ENCODE measurements around the gene DBF4B. TPM values are rescaled to one million over a fixed set of nuclear protein-coding genes. Genes with fewer than 3 reads are reported as not detected.
A peak's percentile ranks its signal among the peaks of the same experiment; 100 is the strongest.

Gene DBF4B
- total and polyA plus RNA-seq, 2 of the 13 experiments (the other 11 are each of a cell fraction or from before 2014, with no cell fraction given), result 11.7 to 13.2 TPM

DNA sequence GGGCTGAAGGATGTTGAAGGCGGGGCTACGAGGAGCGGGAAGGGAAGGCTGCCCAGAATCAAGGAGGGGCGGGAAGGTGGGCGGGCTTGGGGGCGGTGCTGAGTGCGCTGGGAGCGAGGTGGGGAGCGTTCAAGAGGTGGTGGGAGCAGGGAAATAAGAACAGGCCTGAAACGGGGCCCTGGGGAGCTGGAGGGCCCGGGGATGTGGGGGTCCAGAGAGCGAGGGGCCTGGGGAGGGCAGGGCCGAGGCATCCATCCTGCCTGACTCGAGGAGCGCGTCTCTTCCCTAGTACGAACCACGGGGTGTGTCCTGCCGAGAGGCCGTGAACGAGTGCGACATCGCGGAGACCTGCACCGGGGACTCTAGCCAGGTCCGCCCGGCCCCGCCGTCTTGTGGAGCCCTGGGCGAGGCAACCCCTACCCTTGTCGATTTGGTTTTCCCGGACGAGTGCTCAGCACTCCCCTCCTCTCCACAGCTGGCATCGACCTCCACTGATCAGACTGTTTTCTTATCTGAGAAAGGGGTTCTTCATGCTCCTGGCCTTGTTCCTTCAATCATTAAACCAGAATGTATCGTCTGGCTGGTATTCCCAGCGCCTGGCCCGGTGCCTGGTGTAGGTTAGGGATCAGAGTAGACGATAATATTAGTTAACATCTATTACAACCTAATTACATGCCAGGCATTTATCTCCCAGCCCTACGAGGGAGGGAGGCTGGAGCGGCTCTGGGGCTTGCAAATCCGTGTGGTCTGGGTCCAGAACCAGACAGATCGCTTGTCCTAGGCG, 67.6 kb downstream of the DBF4B start (continued):
- TF ChIP-seq TCF12 (IDR thresholded peaks at IDR 0.05) (no peak), TCF12 (CRISPR knock-in tag; IDR thresholded peaks at IDR 0.05) (0 out of 2 replicates have a peak, but pooled peaks have one; percentile 41), GFI1 (CRISPR knock-in tag; IDR thresholded peaks at IDR 0.05; ENCODE audit: borderline replicate concordance) (no peak), JARID2 (CRISPR knock-in tag; IDR thresholded peaks at IDR 0.05; ENCODE audit: insufficient replicate concordance) (no peak), ZNF652 (CRISPR knock-in tag; IDR thresholded peaks at IDR 0.05; ENCODE audit: borderline replicate concordance, low read depth) (no peak), THAP7 (CRISPR knock-in tag; IDR thresholded peaks at IDR 0.05) (no peak), PRMT3 (CRISPR knock-in tag; IDR thresholded peaks at IDR 0.05; ENCODE audit: borderline replicate concordance, low read depth) (no peak), SETDB1 (CRISPR knock-in tag; IDR thresholded peaks at IDR 0.05; ENCODE audit: borderline replicate concordance) (no peak), RXRA (CRISPR knock-in tag; IDR thresholded peaks at IDR 0.05) (no peak), RBFOX2 (IDR thresholded peaks at IDR 0.05; ENCODE audit: low read depth, low read length) (no peak), ZSCAN22 (CRISPR knock-in tag; IDR thresholded peaks at IDR 0.05) (no peak), AHR (CRISPR knock-in tag; IDR thresholded peaks at IDR 0.05) (no peak), GPN1 (CRISPR knock-in tag; IDR thresholded peaks at IDR 0.05; ENCODE audit: borderline replicate concordance) (no peak), SIX4 (CRISPR knock-in tag; IDR thresholded peaks at IDR 0.05) (no peak), SMC3 (IDR thresholded peaks at IDR 0.05; ENCODE audit: low read length) (no peak), ZFP1 (CRISPR knock-in tag; IDR thresholded peaks at IDR 0.05) (no peak), ZNF263 (CRISPR knock-in tag; IDR thresholded peaks at IDR 0.05) (no peak), ZNF644 (CRISPR knock-in tag; IDR thresholded peaks at IDR 0.05; ENCODE audit: low read depth) (no peak), HNF4G (IDR thresholded peaks at IDR 0.05; ENCODE audit: borderline replicate concordance, low read depth, low read length) (no peak), HNF4G (CRISPR knock-in tag; IDR thresholded peaks at IDR 0.05; ENCODE audit: borderline replicate concordance, low read depth) (no peak), ZNF749 (CRISPR knock-in tag; IDR thresholded peaks at IDR 0.05; ENCODE audit: borderline replicate concordance) (no peak)
- TF ChIP-seq, protein P1, sequence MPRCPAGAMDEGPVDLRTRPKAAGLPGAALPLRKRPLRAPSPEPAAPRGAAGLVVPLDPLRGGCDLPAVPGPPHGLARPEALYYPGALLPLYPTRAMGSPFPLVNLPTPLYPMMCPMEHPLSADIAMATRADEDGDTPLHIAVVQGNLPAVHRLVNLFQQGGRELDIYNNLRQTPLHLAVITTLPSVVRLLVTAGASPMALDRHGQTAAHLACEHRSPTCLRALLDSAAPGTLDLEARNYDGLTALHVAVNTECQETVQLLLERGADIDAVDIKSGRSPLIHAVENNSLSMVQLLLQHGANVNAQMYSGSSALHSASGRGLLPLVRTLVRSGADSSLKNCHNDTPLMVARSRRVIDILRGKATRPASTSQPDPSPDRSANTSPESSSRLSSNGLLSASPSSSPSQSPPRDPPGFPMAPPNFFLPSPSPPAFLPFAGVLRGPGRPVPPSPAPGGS (CRISPR knock-in tag; IDR thresholded peaks at IDR 0.05), result no peak
- TF ChIP-seq, protein P2, sequence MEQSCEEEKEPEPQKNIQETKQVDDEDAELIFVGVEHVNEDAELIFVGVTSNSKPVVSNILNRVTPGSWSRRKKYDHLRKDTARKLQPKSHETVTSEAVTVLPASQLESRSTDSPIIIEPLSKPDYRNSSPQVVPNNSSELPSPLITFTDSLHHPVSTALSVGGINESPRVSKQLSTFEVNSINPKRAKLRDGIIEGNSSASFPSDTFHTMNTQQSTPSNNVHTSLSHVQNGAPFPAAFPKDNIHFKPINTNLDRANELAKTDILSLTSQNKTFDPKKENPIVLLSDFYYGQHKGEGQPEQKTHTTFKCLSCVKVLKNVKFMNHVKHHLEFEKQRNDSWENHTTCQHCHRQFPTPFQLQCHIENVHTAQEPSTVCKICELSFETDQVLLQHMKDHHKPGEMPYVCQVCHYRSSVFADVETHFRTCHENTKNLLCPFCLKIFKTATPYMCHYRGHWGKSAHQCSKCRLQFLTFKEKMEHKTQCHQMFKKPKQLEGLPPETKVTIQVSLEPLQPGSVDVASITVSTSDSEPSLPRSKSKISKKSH (CRISPR knock-in tag; IDR thresholded peaks at IDR 0.05; ENCODE audit: borderline replicate concordance), result no peak; the same call in 1 of the 2 replicates
- TF ChIP-seq, protein P3, sequence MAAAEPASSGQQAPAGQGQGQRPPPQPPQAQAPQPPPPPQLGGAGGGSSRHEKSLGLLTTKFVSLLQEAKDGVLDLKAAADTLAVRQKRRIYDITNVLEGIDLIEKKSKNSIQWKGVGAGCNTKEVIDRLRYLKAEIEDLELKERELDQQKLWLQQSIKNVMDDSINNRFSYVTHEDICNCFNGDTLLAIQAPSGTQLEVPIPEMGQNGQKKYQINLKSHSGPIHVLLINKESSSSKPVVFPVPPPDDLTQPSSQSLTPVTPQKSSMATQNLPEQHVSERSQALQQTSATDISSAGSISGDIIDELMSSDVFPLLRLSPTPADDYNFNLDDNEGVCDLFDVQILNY (CRISPR knock-in tag; conservative IDR thresholded peaks at IDR 0.05), result no peak
- TF ChIP-seq, protein P4, sequence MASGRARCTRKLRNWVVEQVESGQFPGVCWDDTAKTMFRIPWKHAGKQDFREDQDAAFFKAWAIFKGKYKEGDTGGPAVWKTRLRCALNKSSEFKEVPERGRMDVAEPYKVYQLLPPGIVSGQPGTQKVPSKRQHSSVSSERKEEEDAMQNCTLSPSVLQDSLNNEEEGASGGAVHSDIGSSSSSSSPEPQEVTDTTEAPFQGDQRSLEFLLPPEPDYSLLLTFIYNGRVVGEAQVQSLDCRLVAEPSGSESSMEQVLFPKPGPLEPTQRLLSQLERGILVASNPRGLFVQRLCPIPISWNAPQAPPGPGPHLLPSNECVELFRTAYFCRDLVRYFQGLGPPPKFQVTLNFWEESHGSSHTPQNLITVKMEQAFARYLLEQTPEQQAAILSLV (CRISPR knock-in tag; IDR thresholded peaks at IDR 0.05; ENCODE audit: borderline replicate concordance), result no peak
- TF ChIP-seq, protein P5, sequence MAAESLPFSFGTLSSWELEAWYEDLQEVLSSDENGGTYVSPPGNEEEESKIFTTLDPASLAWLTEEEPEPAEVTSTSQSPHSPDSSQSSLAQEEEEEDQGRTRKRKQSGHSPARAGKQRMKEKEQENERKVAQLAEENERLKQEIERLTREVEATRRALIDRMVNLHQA (CRISPR knock-in tag; IDR thresholded peaks at IDR 0.05), result no peak

All from HepG2 (cell line).